Neuronal stem cell (in vitro differentiated cells): ENCODE measurements around the gene LZIC.

Experiments used
- DNase-seq: peaks from one replicate; pipeline ENCODE4 v3.0.0-alpha.2; 2013; ENCODE audit warnings: low spot score
- H2AFZ ChIP-seq: one replicate; pipeline ENCODE4 v1.6.1; 2013; ENCODE audit warnings: mild to moderate bottlenecking, low read length, inconsistent platforms
- H2AK5ac ChIP-seq: 2 replicates; pipeline ENCODE4 v1.6.1; 2013; ENCODE audit warnings: low read depth, mild to moderate bottlenecking, inconsistent platforms, low read length, moderate library complexity, mixed read lengths
- H2BK120ac ChIP-seq: 2 replicates; pipeline ENCODE4 v1.6.1; 2013; ENCODE audit warnings: low read depth, mild to moderate bottlenecking, inconsistent platforms, low read length, moderate library complexity, mixed read lengths
- H2BK12ac ChIP-seq: one replicate; pipeline ENCODE4 v1.6.1; 2013; ENCODE audit warnings: low read length, inconsistent platforms
- H2BK15ac ChIP-seq: 2 replicates; pipeline ENCODE4 v1.6.1; 2013; ENCODE audit warnings: mild to moderate bottlenecking, low read length, inconsistent platforms, mixed read lengths
- H2BK5ac ChIP-seq: one replicate; pipeline ENCODE4 v1.6.1; 2013; ENCODE audit warnings: inconsistent platforms, mild to moderate bottlenecking, low read length, moderate library complexity
- H3K14ac ChIP-seq: one replicate; pipeline ENCODE4 v1.6.1; 2013; ENCODE audit warnings: low read length, inconsistent platforms
- H3K18ac ChIP-seq: 2 replicates; pipeline ENCODE4 v1.6.1; 2013; ENCODE audit warnings: low read length, inconsistent platforms
- H3K23ac ChIP-seq: 2 replicates; pipeline ENCODE4 v1.6.1; 2013; ENCODE audit warnings: low read depth, mild to moderate bottlenecking, mixed read lengths, low read length, inconsistent platforms; ENCODE audit not compliant: poor library complexity
- H3K27ac ChIP-seq: replicated peaks from 3 replicates; pipeline ENCODE4 v1.5.1; 2013; ENCODE audit warnings: low read length, inconsistent platforms
- H3K27me3 ChIP-seq, 3 experiments: 2 replicates each; pipeline ENCODE4 v1.6.1; 2013; ENCODE audit warnings: low read length in 3 of 3, mild to moderate bottlenecking in 2 of 3, inconsistent platforms in 1 of 3, low read depth in 1 of 3, mixed read lengths in 1 of 3, moderate library complexity in 1 of 3; ENCODE audit not compliant: control insufficient read depth in 3 of 3, insufficient read depth in 3 of 3
- H3K36me3 ChIP-seq, 2 donors: replicated peaks in 1 of 2; 2 replicates each; pipeline ENCODE4 v1.6.1; 2013; ENCODE audit warnings: low read length in 2 of 2; ENCODE audit not compliant: control insufficient read depth in 2 of 2, insufficient read depth in 2 of 2
- H3K4ac ChIP-seq: 2 replicates; pipeline ENCODE4 v1.6.1; 2013; ENCODE audit warnings: inconsistent platforms, mild to moderate bottlenecking, low read length, moderate library complexity
- H3K4me1 ChIP-seq, 2 donors: 1 replicate in 1 of 2; 2 replicates in 1 of 2; pipeline ENCODE4 v1.6.1; 2013; ENCODE audit warnings: low read length in 2 of 2, low read depth in 1 of 2; ENCODE audit not compliant: control insufficient read depth in 2 of 2, insufficient read depth in 1 of 2
- H3K4me2 ChIP-seq: one replicate; pipeline ENCODE4 v1.6.1; 2013; ENCODE audit warnings: mild to moderate bottlenecking, low read length, inconsistent platforms; ENCODE audit not compliant: insufficient read depth, poor library complexity, severe bottlenecking
- H3K4me3 ChIP-seq, 2 donors: 2 replicates each; pipeline ENCODE4 v1.5.1; 2013; ENCODE audit warnings: low read length in 2 of 2, mild to moderate bottlenecking in 2 of 2, inconsistent platforms in 1 of 2, moderate library complexity in 1 of 2
- H3K79me1 ChIP-seq: one replicate; pipeline ENCODE4 v1.6.1; 2013; ENCODE audit warnings: low read depth, mild to moderate bottlenecking, inconsistent platforms, low read length, moderate library complexity
- H3K9ac ChIP-seq: one replicate; pipeline ENCODE4 v1.6.1; 2013; ENCODE audit warnings: mild to moderate bottlenecking, low read depth, low read length, inconsistent platforms; ENCODE audit not compliant: poor library complexity
- H3K9me3 ChIP-seq, 2 donors: replicated peaks in 1 of 2; 2 replicates each; pipeline versions ENCODE3 to v1.6.1; 2013; ENCODE audit warnings: low read length in 2 of 2, mild to moderate bottlenecking in 2 of 2, inconsistent platforms in 1 of 2, low read depth in 1 of 2, mixed read lengths in 1 of 2, moderate library complexity in 1 of 2; ENCODE audit not compliant: control insufficient read depth in 2 of 2, insufficient read depth in 1 of 2
- H4K8ac ChIP-seq: one replicate; pipeline ENCODE4 v1.6.1; 2013; ENCODE audit warnings: low read depth, mild to moderate bottlenecking, inconsistent platforms, low read length, moderate library complexity
- H4K91ac ChIP-seq: one replicate; pipeline ENCODE4 v1.6.1; 2013; ENCODE audit warnings: low read length, low read depth, mild to moderate bottlenecking, inconsistent platforms; ENCODE audit not compliant: poor library complexity
- WGBS, 2 donors: extraction: QIAGEN DNeasy Blood & Tissue Kit; methylation state at CpG; one replicate each; pipeline ENCODE4 v1.1.7; 2013; ENCODE audit warnings: missing lambda C conversion rate in 2 of 2, mixed read lengths in 1 of 2; ENCODE audit not compliant: insufficient read length in 2 of 2, insufficient replicate concordance in 1 of 2; ENCODE audit errors: extremely low coverage in 2 of 2; 5-methylcytosine and 5-hydroxymethylcytosine counted together

The LZIC gene

DNA sequence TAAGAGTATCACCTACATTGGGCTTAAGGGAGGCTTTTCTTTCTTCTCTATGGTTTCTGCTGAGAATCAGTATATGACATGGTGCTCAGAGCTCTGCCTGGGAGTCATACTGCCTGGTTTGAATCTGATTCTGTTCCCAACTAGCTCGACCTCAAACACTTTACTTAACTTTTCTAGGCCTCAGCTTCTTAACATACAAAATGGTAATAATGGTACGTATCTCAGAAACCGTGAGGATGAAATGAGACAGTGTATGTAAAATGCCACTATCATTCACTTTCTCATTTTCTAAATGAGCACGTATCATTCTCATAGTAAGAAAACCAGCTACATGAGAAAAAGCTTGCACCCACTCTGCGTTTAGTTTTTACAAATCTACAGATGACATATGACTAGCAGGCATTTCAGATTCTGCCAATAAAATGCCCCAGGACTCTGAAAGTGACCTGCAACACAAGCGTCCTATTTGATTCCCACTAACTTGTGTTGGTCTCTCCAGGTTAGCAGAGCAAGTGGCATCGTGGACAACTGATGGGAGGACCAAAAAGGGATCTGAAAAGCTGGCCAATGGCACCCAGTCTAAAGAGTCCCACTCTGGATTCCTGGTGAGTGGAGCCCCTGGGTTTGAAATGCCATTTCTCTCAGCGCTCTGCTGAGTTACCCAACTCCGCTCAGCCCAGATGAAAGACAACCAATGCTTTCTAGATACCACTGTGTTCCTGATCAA, 39.2 kb downstream of the LZIC start:
- Histone ChIP-seq H4K8ac (no peak overlapping the region), H3K23ac (no peak overlapping the region), H4K91ac (no peak overlapping the region), H3K27me3 (no peaks in the 10 kb centered on the region), H3K4me1 (peaks cover 2 to 7% of the 10 kb centered on the region in 2 donors), H3K14ac (no peak overlapping the region), H2BK12ac (no peak overlapping the region), H3K27ac (no peak overlapping the region), H2BK15ac (no peak overlapping the region), H2BK120ac (no peak overlapping the region), H3K79me1 (peaks cover 6% of the 10 kb centered on the region), H2AFZ (no peak overlapping the region), H2BK5ac (no peak overlapping the region), H3K4me2 (no peak overlapping the region), H2AK5ac (no peak overlapping the region), H3K4me3 (no peak overlapping the region), H3K9ac (no peak overlapping the region), H3K9me3 (no peaks in the 10 kb centered on the region), H3K4ac (no peak overlapping the region), H3K18ac (no peak overlapping the region), H3K36me3 (no peaks in the 10 kb centered on the region)
- WGBS, 2 donors = no CpG with 5 or more reads among the region's 9 CpGs
- no peak for DNase-seq

DNA sequence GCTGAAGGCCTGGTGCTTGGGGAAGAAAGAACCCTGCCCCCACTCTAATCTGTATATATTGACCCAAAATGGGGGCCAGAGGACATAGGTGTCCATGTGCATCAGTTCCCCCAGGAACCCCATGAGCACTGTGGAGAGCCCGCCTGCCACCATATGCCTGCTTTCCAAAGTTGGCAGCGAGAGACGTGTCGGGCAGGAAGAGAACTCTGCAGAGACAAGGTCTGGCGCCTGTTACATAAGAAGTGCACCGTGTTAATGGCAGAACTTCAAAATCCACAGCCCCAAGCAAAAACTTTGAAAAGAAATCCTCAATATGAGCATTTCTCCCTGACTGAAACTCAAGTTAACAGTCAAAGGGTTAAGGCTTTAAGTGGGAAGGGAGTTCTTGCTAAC, 41.1 kb downstream of the LZIC start:
- no peak overlapping the region for H4K91ac ChIP-seq
- DNase-seq = no peak
- H3K18ac ChIP-seq = no peak overlapping the region
- no peak overlapping the region for H2BK15ac ChIP-seq
- WGBS, 2 donors = no CpG with 5 or more reads among the region's 6 CpGs
- no peak overlapping the region for H3K4ac ChIP-seq
- H4K8ac ChIP-seq = no peak overlapping the region
- no peak overlapping the region for H3K9ac ChIP-seq
- H3K9me3 ChIP-seq = no peaks in the 10 kb centered on the region
- H3K27ac ChIP-seq = no peak overlapping the region
- H2BK120ac ChIP-seq = no peak overlapping the region
- no peak overlapping the region for H3K14ac ChIP-seq
- H2AK5ac ChIP-seq = peak overlapping the region; percentile 8
- H3K4me1 ChIP-seq = peaks cover 0 to 5% of the 10 kb centered on the region in 2 donors
- H2AFZ ChIP-seq = no peak overlapping the region
- H3K4me3 ChIP-seq = no peak overlapping the region
- no peak overlapping the region for H2BK12ac ChIP-seq
- H3K4me2 ChIP-seq = no peak overlapping the region
- H3K79me1 ChIP-seq = peaks cover 6% of the 10 kb centered on the region
- H3K23ac ChIP-seq = peak overlapping the region; percentile 80
- H3K36me3 ChIP-seq = no peaks in the 10 kb centered on the region
- H3K27me3 ChIP-seq = no peaks in the 10 kb centered on the region
- no peak overlapping the region for H2BK5ac ChIP-seq

DNA sequence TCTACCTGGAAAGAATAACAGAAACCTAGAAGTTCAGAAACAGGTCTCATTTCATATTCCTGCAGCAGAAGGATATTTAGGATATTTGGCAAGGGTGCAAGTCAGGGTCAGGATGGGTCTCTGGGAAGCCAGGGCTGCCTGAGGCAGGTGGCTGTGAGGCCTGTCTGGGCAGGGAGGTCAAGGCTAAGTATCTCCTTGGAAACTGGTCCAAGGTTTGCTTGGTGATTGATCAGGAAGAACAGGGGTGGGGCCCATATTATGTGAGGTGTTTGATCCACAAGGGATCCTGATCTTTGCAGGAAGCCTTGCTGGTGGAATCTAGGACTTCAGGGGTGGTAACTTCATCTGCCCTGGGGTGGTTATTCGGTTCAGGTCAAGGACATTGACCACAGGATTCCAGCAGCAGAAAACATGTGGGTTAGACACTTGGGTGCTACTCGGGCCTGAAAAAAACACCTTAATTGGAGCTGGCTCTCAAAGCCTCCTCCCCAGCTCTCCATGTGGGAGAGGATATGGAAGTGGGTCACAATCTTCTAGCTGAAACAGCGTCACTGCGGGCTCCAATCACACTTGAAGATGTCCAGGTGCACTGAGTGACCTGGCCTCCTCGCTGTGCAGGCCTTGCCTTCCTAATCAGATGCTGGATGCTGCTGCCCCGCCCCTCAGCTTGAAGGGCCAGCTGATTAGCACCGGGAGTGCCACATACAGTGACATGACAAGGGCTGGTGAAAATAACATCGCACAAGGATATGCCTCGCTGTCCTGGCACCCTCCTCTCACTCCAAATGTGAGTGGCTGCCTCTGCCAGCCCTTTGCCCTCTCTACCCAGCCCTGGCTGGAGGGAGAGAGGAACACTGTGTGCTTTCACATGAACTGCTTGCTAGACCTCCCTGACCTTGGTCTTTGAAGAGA, 41.8 kb downstream of the LZIC start:
- no peak overlapping the region for H3K27ac ChIP-seq
- no peak overlapping the region for H2BK12ac ChIP-seq
- peak overlapping the region; percentile 8 for H2AK5ac ChIP-seq
- no peak overlapping the region for H2BK15ac ChIP-seq
- H3K9ac ChIP-seq = no peak overlapping the region
- H3K79me1 ChIP-seq = peaks cover 5% of the 10 kb centered on the region
- H3K9me3 ChIP-seq = no peaks in the 10 kb centered on the region
- peaks cover 0 to 5% of the 10 kb centered on the region in 2 donors for H3K4me1 ChIP-seq
- H3K4ac ChIP-seq = no peak overlapping the region
- WGBS, 2 donors = no CpG with 5 or more reads among the region's 9 CpGs
- no peak overlapping the region for H2BK120ac ChIP-seq
- no peaks in the 10 kb centered on the region for H3K36me3 ChIP-seq
- H3K14ac ChIP-seq = no peak overlapping the region
- H3K4me3 ChIP-seq = no peak overlapping the region
- DNase-seq = no peak
- H3K23ac ChIP-seq = peak overlapping the region; percentile 80
- no peak overlapping the region for H2AFZ ChIP-seq
- no peak overlapping the region for H4K8ac ChIP-seq
- no peaks in the 10 kb centered on the region for H3K27me3 ChIP-seq
- peak overlapping the region; percentile 15 for H3K18ac ChIP-seq
- no peak overlapping the region for H3K4me2 ChIP-seq
- H2BK5ac ChIP-seq = no peak overlapping the region
- H4K91ac ChIP-seq = no peak overlapping the region
